Measurements from ENCODE around the gene OR2S2.

- TF ChIP-seq TARDBP (IDR thresholded peaks at IDR 0.05): no peak
- TF ChIP-seq BHLHE40 (IDR thresholded peaks at IDR 0.05; ENCODE audit: borderline replicate concordance): no peak
- TF ChIP-seq ZNF384 (IDR thresholded peaks at IDR 0.05): no peak
- TF ChIP-seq NFRKB (IDR thresholded peaks at IDR 0.05): no peak
- TF ChIP-seq FOXM1 (IDR thresholded peaks at IDR 0.05; ENCODE audit: borderline replicate concordance): no peak
- TF ChIP-seq SP1 (IDR thresholded peaks at IDR 0.05): no peak
- no peak for TF ChIP-seq ARNT (IDR thresholded peaks at IDR 0.05)
- TF ChIP-seq, protein P1, sequence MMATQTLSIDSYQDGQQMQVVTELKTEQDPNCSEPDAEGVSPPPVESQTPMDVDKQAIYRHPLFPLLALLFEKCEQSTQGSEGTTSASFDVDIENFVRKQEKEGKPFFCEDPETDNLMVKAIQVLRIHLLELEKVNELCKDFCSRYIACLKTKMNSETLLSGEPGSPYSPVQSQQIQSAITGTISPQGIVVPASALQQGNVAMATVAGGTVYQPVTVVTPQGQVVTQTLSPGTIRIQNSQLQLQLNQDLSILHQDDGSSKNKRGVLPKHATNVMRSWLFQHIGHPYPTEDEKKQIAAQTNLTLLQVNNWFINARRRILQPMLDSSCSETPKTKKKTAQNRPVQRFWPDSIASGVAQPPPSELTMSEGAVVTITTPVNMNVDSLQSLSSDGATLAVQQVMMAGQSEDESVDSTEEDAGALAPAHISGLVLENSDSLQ (IDR thresholded peaks at IDR 0.05): no peak
- TF ChIP-seq SUZ12 (IDR thresholded peaks at IDR 0.05): no peak
- TF ChIP-seq ELF4 (IDR thresholded peaks at IDR 0.05): no peak
- no peak for TF ChIP-seq FOXK2 (IDR thresholded peaks at IDR 0.05)
- no peak for TF ChIP-seq FOXA1 (IDR thresholded peaks at IDR 0.05)
- TF ChIP-seq HDGF (IDR thresholded peaks at IDR 0.05; ENCODE audit: borderline replicate concordance): no peak
- TF ChIP-seq CTBP1 (IDR thresholded peaks at IDR 0.05; ENCODE audit: borderline replicate concordance): no peak
Observed at GRCh38 chr9:35940458-35941407, 17.2 kb downstream of the OR2S2 start.

Measured in HEK293T (cell line).